Tibial nerve (tissue), 4 donors: Measurements from ENCODE around the gene EXOC6B.

ENCODE experiments used
- CTCF ChIP-seq, 5 experiments: fragments of 200-600 bp in 3 of 5; fragments of 450-650 bp in 2 of 5; sonication (generic) in 3 of 5; IDR thresholded peaks; one replicate each; pipeline ENCODE4 v1.5.1; 2016 to 2019; ENCODE audit warnings: antibody characterized with exemption in 5 of 5, mild to moderate bottlenecking in 3 of 5, moderate library complexity in 2 of 5
- EP300 ChIP-seq, 2 donors: sonication (generic); formaldehyde crosslinking; IDR thresholded peaks; one replicate each; pipeline ENCODE4 v1.6.1; 2017; ENCODE audit warnings: antibody characterized with exemption in 2 of 2, mild to moderate bottlenecking in 1 of 2
- POLR2A ChIP-seq, 2 donors: fragments of 450-650 bp; IDR thresholded peaks; one replicate each; pipeline ENCODE4 v1.6.1; 2017; ENCODE audit warnings: antibody characterized with exemption in 2 of 2, mild to moderate bottlenecking in 2 of 2, moderate library complexity in 2 of 2

DNA sequence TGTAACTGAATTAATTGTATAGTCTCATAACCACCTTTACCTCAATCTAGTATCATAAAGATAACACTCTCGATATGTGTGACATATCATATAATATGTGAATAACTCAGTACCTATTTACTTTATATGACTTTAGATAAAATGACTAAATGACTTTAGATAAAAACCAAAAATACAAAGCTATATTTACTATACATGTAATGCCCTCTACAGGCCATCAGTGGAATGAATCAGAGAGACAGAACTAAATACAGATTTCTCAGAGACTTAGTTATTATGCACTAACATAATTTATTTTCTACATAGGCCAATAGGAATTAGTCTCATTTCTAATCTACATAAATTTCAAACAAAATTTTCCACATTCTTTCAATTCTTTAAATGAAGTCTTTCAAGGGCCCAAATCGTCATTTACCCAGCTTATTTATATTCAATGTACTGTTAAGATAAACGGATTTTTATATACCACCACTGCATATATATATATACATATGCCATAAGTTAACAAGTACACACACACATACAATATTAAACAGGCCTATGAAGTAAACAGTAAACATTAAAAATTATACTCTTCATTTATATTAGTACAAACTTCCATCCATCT, 219.9 kb downstream of the EXOC6B start:
- peak in 4 of 5 experiments; percentile 28 to 64 (median 38) for TF ChIP-seq CTCF (IDR thresholded peaks at IDR 0.05)
- TF ChIP-seq POLR2A (IDR thresholded peaks at IDR 0.05): no peak
- no peak for TF ChIP-seq EP300 (IDR thresholded peaks at IDR 0.05)
